Activated naive CD4-positive, alpha-beta T cell treated with Interleukin-2 at 50 U/mL for 16 hours (primary cell): ENCODE data around the gene IGF2BP2.
"Not testable (repeated sequence)": the region's sequence is repeated elsewhere in the genome, so short reads cannot be mapped to it uniquely, and the experiment has no call there.

Source experiments
- DNase-seq: peaks from one replicate; pipeline ENCODE4 v3.0.0-alpha.2; 2020

IGF2BP2 gene

GRCh38 chr3:185658504-185658912, 166.3 kb downstream of the IGF2BP2 start:
- DNase-seq = no peak

DNA sequence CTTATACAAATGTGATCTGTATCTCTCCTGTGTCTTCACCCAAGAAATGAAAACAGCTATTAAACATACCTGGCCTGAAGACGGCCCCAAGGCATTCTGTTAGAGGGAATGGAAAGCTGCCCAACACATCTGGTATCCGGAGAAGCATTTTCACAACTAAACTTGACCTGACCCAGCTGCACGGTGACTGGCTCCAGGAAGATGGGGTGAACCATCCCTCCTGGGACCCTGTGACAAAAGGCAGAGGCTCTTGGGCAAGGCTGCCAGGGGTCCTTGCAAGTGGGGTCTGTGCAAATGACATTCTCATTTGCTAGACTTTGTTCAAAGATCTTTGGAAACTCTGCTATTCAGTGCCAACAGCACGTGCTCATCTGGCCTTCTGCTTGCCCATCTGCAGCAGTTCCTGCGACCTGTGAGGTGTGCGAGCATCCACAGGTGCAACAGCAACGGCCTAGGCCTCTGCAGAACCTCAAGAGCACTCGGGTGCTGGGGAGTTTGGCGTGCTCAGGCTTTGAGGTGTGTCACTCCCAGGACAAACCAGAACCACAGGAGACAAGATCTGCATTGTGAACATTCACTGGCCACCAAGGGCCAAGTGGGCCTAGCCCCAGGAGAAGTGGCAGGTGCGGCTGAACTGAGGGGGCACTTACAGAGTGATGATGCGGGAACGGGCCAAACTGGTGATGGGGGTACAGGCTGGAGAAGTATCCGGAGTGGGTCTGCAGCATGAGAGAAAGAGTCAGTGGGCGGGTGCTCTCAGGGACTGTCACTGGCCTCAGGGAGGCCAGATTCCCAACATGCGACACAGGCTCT, 166.9 kb downstream of the IGF2BP2 start:
- no peak for DNase-seq

DNA sequence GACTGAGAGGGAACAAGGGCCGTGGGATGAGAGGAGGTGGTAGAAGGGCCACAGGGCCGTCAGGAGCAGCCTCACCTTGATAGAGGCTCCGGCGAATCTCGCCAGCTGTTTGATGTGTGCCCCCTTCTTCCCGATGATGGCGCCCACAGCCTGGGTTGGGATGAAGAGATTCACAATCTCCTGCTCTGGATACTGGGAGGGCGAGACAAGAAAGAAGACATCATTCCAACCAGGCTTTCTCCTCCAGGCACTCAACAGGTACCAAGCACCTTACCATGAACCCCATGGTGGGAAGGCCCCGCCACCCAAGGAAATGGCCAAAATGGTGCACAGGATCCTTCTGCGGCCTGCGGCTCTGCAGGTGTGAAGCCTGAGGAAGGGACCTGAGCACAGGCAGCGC, 167.6 kb downstream of the IGF2BP2 start:
- no peak for DNase-seq

- DNase-seq = no peak
These were observed 168.5 kb downstream of the IGF2BP2 start for GRCh38 chr3:185656321-185656840.

- no peak for DNase-seq
These were observed 169.2 kb downstream of the IGF2BP2 start for GRCh38 chr3:185655426-185656320.

- no peak for DNase-seq
These were observed 170.1 kb downstream of the IGF2BP2 start for GRCh38 chr3:185654758-185655145.

DNA sequence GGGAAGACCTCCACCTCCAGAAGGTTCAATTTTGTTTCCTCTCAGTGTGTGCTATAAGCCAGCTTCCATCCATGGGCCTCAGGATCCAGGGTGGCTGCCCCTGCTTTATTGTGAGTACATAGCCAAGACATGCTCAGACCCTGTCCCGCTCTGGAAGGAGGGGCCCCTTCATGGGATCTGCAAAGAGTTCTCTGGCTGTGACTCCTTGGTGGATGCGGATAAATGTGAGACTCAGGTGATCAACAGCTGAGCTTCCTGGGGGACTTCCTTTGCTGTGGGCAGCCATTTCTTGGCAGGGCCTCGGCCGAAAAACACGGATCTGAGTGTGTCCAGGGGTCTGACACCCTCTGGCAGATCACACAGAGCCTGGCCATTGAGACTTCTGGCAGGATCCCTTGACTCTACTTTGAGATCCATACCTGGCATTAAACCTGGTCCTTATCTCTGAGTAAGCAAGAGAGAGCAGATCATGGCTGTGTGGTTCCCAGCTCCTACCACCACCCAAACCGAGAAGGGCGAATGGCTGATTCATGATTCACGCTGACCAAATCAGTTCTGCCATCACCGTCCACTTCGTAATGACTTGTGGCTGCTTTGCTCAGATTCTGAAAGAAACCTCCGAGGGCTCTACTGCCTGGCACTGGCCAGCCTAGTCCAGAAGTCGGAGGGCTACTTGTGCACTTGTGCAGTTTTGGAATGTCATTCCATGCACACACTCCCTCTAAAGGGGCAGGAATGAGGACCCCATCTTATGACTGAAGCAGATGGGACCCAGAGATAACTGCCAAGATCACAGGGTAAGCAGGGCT, 170.7 kb downstream of the IGF2BP2 start:
- no peak for DNase-seq

- DNase-seq = no peak
These were observed 172.9 kb downstream of the IGF2BP2 start for GRCh38 chr3:185651971-185652370.

DNA sequence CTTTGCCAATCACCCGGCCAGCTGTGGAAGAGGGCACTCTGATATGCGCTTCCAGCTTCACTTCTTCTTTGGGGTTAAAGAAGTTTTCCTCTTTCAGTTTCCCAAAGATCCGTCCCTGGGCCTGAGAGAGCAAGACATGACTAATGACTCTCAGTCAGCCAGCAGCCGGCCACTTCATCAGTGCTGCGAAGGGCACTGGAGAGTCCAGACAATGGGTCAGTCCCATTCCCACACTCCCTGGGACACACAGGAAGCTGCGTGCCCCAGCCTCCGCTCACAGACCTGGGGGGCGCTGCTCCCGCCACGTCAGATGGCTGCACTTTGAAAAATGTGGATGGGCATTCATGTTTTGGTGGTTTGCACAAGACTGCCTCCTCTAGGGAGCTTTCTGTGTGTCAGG, 175.4 kb downstream of the IGF2BP2 start:
- DNase-seq = no peak

- DNase-seq = no peak
These were observed 176.4 kb downstream of the IGF2BP2 start for GRCh38 chr3:185648396-185648795.

DNA sequence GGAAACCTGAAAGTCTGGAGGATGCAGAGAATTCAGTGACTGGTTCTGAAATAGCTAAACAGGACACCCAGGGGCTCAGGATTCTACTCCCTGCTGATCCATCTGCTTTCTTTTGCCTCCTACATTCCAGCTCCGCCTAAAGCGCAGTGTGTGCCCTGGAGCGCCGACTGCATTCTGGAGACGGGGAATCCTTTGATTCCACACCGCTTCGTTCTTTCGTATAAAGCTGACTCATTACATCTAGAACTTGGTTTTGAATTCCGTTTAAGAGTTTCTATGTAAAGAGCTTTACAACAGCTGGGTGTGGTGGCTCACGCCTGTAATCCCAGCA, 177.0 kb downstream of the IGF2BP2 start:
- DNase-seq = no peak

DNA sequence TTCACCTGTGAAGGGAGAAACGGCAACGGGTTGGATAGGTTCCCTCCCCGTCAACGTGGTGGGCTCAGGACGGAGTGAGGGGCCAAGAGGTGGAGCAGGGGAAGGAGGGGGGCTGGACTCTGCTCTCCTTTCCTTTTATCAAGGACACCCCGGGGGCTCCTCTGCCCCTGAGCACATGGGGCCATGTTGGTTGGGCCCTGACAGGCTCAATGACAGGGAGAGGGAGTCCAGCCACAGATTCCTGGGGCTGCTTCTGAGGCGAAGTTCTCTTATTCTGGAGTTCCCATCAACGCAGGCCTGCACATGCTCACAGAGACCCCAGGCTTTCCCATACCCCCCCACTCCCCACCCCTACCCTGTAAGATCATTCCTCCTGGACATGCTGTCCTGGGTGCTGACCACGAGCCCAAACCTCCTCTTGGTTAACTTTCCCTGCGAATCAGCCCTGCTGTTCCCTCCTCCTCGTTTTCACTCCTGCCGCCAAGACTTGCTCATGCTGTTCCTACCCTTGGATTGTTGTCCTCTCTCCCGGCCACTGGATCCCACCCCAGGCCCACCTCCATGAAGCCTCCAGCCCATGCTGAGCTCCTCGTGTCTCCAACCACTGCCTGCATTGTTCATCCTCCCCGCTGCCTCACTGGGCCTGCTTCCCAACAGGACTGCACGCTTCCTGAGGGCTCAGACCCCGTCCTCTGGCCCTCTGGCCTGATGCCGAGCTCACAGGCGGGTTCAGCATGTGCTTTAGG, 177.5 kb downstream of the IGF2BP2 start:
- DNase-seq = no peak

DNA sequence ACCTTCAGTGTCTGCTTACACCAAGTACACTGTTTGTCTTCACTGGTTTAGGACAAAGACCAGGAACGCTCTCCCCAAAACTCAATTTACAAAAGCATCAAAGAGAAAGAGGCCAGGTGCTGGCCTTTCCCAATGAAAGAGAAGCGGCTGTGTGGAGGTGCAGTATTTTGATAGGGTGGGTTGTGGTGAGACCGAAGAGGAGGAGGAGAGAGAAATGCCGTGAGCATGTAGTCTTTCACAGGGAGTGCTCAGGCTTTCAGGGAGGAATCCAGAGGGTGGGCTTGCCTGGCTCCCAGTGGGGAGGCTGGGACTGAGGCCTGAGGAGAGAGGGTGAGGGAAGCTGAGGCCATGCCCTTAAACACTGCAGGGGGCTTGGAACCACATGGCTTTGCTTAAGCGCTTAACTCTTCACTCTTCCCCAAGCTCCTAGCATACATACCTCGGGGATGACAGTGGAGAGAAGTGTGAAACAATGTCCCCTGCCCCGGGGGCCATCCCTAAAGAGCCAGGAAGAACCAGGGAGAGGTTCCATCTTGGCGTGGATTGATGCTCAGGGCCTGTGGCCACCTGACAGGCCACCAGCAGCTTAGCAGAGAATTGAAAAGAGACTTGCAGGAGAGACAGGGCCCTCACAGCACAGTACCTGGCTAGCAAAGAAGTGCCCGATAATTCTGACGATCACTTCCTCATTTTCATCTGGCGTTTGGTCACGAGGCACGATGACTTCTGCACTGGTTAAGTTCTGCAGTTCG, 178.3 kb downstream of the IGF2BP2 start:
- DNase-seq = no peak

- no peak for DNase-seq
These were observed 179.1 kb downstream of the IGF2BP2 start for GRCh38 chr3:185645596-185646381.

GRCh38 chr3:185645191-185645590, 179.7 kb downstream of the IGF2BP2 start:
- DNase-seq = not testable (repeated sequence)

DNA sequence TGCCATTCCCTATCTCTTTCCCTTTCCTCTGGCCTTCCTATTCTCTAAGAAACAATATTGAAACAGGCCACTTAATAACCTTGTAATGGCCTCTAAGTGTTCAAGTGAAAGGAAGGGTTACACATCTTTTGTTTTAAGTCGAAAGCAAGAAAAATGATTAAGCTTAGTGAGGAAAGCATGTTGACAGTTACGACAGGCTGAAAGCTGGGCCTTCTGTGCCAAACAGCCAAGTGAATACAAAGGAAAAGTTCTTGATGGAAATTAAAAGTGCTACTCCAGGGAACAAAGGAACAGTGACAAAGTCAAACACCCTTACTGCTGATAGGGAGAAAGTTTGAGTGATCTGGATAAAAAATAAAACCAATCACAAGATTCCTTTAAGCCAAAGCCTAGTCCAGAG, 184.5 kb downstream of the IGF2BP2 start:
- DNase-seq = no peak

- DNase-seq = no peak
These were observed 185.1 kb downstream of the IGF2BP2 start for GRCh38 chr3:185639632-185640206.

- DNase-seq = not testable (repeated sequence)
These were observed 186.2 kb downstream of the IGF2BP2 start for GRCh38 chr3:185638651-185639050.

GRCh38 chr3:185637388-185637787, 187.5 kb downstream of the IGF2BP2 start:
- DNase-seq = no peak

DNA sequence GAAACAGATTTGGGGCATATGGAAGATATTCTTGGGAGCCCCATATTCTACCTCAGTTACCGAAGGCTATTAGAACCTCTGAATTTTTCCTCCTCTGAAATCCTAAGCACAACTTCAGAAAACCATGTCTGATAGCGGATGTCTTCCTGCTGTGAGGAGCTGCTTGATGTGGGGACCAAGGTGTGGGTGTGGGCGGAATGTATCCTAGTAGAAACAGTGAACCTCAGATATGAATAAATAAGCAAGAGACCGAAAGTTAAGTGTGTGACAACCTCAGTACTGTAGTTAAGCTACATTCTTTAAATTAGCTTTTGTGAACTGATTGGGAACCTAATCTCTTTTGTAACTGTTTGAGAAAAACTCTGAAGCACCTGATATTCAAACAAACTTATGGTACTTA, 191.8 kb downstream of the IGF2BP2 start:
- no peak for DNase-seq
